ENCODE results near the gene PIP4P1. TPM values are rescaled to one million over a fixed set of nuclear protein-coding genes. Genes with fewer than 3 reads are reported as not detected.

PIP4P1 gene
- total and polyA plus RNA-seq, 10 of the 15 experiments (the other 5 are each of a cell fraction or from before 2014, with no cell fraction given) = 19.1 to 47.4 (median 39.7) TPM

GRCh38 chr14:20469242-20469889, 8.1 kb upstream of the PIP4P1 start, which contains the start of gene PNP (continued):
- TF ChIP-seq ZNF24 (IDR thresholded peaks at IDR 0.05) (no peak), RFX5 (IDR thresholded peaks at IDR 0.05; ENCODE audit: low read depth, low read length) (0 out of 2 replicates have a peak, but pooled peaks have one; percentile 26), SMAD1 (IDR thresholded peaks at IDR 0.05; ENCODE audit: low read depth, partially characterized antibody) (peak; percentile 53), ZBED1 (IDR thresholded peaks at IDR 0.05; ENCODE audit: borderline replicate concordance) (0 out of 2 replicates have a peak, but pooled peaks have one; percentile 29), RELB (IDR thresholded peaks at IDR 0.05; ENCODE audit: low read depth) (no peak), RAD51 (IDR thresholded peaks at IDR 0.05) (no peak), STAT1 (conservative IDR thresholded peaks at IDR 0.05) (no peak), MLLT1 (IDR thresholded peaks at IDR 0.05) (peak; percentile 74; the same call in 1 of the 2 replicates), BACH1 (IDR thresholded peaks at IDR 0.05; ENCODE audit: borderline replicate concordance) (no peak), PAX8 (IDR thresholded peaks at IDR 0.05) (no peak), ZBTB40 (IDR thresholded peaks at IDR 0.05; ENCODE audit: borderline replicate concordance) (no peak; the same call in 1 of the 2 replicates), ZNF384 (IDR thresholded peaks at IDR 0.05; ENCODE audit: borderline replicate concordance, low read depth, low read length) (no peak), CHD1 (IDR thresholded peaks at IDR 0.05; ENCODE audit: low read depth, low read length) (no peak; the same call in 1 of the 2 replicates), ATF3 (IDR thresholded peaks at IDR 0.05; ENCODE audit: borderline replicate concordance, extremely low read depth, low read depth, low read length) (no peak), SPI1 (IDR thresholded peaks at IDR 0.05; ENCODE audit: borderline replicate concordance, insufficient read depth, low read depth, low read length) (no peak), MAX (IDR thresholded peaks at IDR 0.05; ENCODE audit: low read depth, low read length) (no peak), IRF4 (IDR thresholded peaks at IDR 0.05; ENCODE audit: low read depth, low read length) (no peak), HCFC1 (IDR thresholded peaks at IDR 0.05; ENCODE audit: low read length) (0 out of 2 replicates have a peak, but pooled peaks have one; percentile 35), ZNF274 (IDR thresholded peaks at IDR 0.05; ENCODE audit: insufficient read depth, insufficient read length) (no peak), LARP7 (IDR thresholded peaks at IDR 0.05) (peak; percentile 82)
